KMS-11 (cell line): ENCODE measurements around the gene GNB1L.

ENCODE experiments used
- H2AFZ ChIP-seq: fragments of 200-600 bp; sonication (generic); 2 replicates; pipeline ENCODE4 v1.6.1; 2016; ENCODE audit warnings: antibody characterized with exemption, mixed run types, low read depth
- H3K27ac ChIP-seq: fragments of 200-600 bp; sonication (generic); 2 replicates; pipeline ENCODE4 v1.6.1; 2016; ENCODE audit warnings: mild to moderate bottlenecking, mixed run types
- H3K27me3 ChIP-seq: fragments of 200-600 bp; sonication (generic); 2 replicates; pipeline ENCODE4 v1.6.1; 2017; ENCODE audit warnings: mild to moderate bottlenecking, low read depth, mixed run types, moderate library complexity; ENCODE audit not compliant: insufficient read depth
- H3K36me3 ChIP-seq: fragments of 200-600 bp; sonication (generic); 2 replicates; pipeline ENCODE4 v1.6.1; 2017; ENCODE audit warnings: mild to moderate bottlenecking, mixed run types; ENCODE audit not compliant: insufficient read depth
- H3K4me1 ChIP-seq: fragments of 200-600 bp; sonication (generic); 2 replicates; pipeline ENCODE4 v1.6.1; 2016; ENCODE audit warnings: mild to moderate bottlenecking, low read depth, mixed run types; ENCODE audit not compliant: poor library complexity, severe bottlenecking
- H3K4me2 ChIP-seq: fragments of 200-600 bp; sonication (generic); 2 replicates; pipeline ENCODE4 v1.7.0; 2016; ENCODE audit warnings: mild to moderate bottlenecking, mixed run types
- H3K4me3 ChIP-seq: fragments of 200-600 bp; sonication (generic); IDR thresholded peaks from 2 replicates; pipeline ENCODE4 v1.6.1; 2017; ENCODE audit warnings: low read depth, low read length, mixed read lengths; ENCODE audit not compliant: insufficient read depth
- H3K79me2 ChIP-seq: fragments of 200-600 bp; sonication (generic); 2 replicates; pipeline ENCODE4 v1.6.1; 2016; ENCODE audit warnings: low read depth, mixed run types; ENCODE audit not compliant: insufficient read depth
- H3K9ac ChIP-seq: fragments of 200-600 bp; sonication (generic); 2 replicates; pipeline ENCODE4 v1.6.1; 2016; ENCODE audit warnings: mild to moderate bottlenecking, mixed run types
- H4K20me1 ChIP-seq: fragments of 200-600 bp; sonication (generic); 2 replicates; pipeline ENCODE4 v1.6.1; 2016; ENCODE audit warnings: mild to moderate bottlenecking, mixed run types; ENCODE audit not compliant: insufficient read depth
- CTCF ChIP-seq: fragments of 200-600 bp; sonication (generic); conservative IDR thresholded peaks from 2 replicates; pipeline ENCODE4 v1.6.1; 2017; ENCODE audit warnings: low read depth, mild to moderate bottlenecking, antibody characterized with exemption, low read length, moderate library complexity, mixed read lengths

Gene GNB1L

GRCh38 chr22:19819911-19820879 is 34.5 kb downstream of the GNB1L start:
- no peaks in the 10 kb centered on the region for H3K27me3 ChIP-seq
- TF ChIP-seq CTCF = no peak
- peaks cover 22% of the 10 kb centered on the region for H3K4me1 ChIP-seq
- H3K36me3 ChIP-seq = no peaks in the 10 kb centered on the region
- no peak overlapping the region for H2AFZ ChIP-seq
- H3K79me2 ChIP-seq = no peaks in the 10 kb centered on the region
- no peak overlapping the region for H3K4me3 ChIP-seq
- H3K9ac ChIP-seq = no peak overlapping the region
- no peak overlapping the region for H3K4me2 ChIP-seq
- no peaks in the 10 kb centered on the region for H4K20me1 ChIP-seq
- H3K27ac ChIP-seq = no peak overlapping the region

GRCh38 chr22:19819208-19819910 is 35.3 kb downstream of the GNB1L start:
- no peaks in the 10 kb centered on the region for H4K20me1 ChIP-seq
- H3K27me3 ChIP-seq = no peaks in the 10 kb centered on the region
- H3K4me1 ChIP-seq = peaks cover 13% of the 10 kb centered on the region
- H3K4me2 ChIP-seq = no peak overlapping the region
- no peak overlapping the region for H2AFZ ChIP-seq
- no peaks in the 10 kb centered on the region for H3K36me3 ChIP-seq
- no peak for TF ChIP-seq CTCF
- no peak overlapping the region for H3K27ac ChIP-seq
- no peak overlapping the region for H3K4me3 ChIP-seq
- H3K79me2 ChIP-seq = no peaks in the 10 kb centered on the region
- no peak overlapping the region for H3K9ac ChIP-seq

GRCh38 chr22:19818324-19819207 is 36.1 kb downstream of the GNB1L start:
- no peaks in the 10 kb centered on the region for H3K36me3 ChIP-seq
- no peak overlapping the region for H3K27ac ChIP-seq
- H3K4me2 ChIP-seq = no peak overlapping the region
- H4K20me1 ChIP-seq = no peaks in the 10 kb centered on the region
- no peaks in the 10 kb centered on the region for H3K79me2 ChIP-seq
- H3K4me3 ChIP-seq = no peak overlapping the region
- peaks cover 6% of the 10 kb centered on the region for H3K4me1 ChIP-seq
- TF ChIP-seq CTCF = no peak
- no peaks in the 10 kb centered on the region for H3K27me3 ChIP-seq
- H2AFZ ChIP-seq = no peak overlapping the region
- no peak overlapping the region for H3K9ac ChIP-seq

- H4K20me1 ChIP-seq = no peaks in the 10 kb centered on the region
- no peak for TF ChIP-seq CTCF
- no peak overlapping the region for H3K4me2 ChIP-seq
- no peaks in the 10 kb centered on the region for H3K4me1 ChIP-seq
- H2AFZ ChIP-seq = no peak overlapping the region
- H3K36me3 ChIP-seq = no peaks in the 10 kb centered on the region
- no peak overlapping the region for H3K4me3 ChIP-seq
- H3K79me2 ChIP-seq = no peaks in the 10 kb centered on the region
- no peaks in the 10 kb centered on the region for H3K27me3 ChIP-seq
- H3K9ac ChIP-seq = no peak overlapping the region
- no peak overlapping the region for H3K27ac ChIP-seq
These were observed 38.1 kb downstream of the GNB1L start for GRCh38 chr22:19816372-19817119.
